Measurements from ENCODE around the gene GREB1L. TPM values are rescaled to one million over a fixed set of nuclear protein-coding genes. Genes with fewer than 3 reads are reported as not detected.
A peak's percentile ranks its signal among the peaks of the same experiment; 100 is the strongest.

Gene GREB1L
- total and polyA plus RNA-seq, 2 donors (not counting 3 experiments of a cell fraction or from before 2014, with no cell fraction given), result 0.22 to 0.41 TPM

- DNase-seq (ENCODE audit: low read depth, low spot score), result no peak
- no peak overlapping the region for H2AFZ ChIP-seq (ENCODE audit: low read depth, low read length)
- TF ChIP-seq, protein P1, sequence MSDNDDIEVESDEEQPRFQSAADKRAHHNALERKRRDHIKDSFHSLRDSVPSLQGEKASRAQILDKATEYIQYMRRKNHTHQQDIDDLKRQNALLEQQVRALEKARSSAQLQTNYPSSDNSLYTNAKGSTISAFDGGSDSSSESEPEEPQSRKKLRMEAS (IDR thresholded peaks at IDR 0.05; ENCODE audit: insufficient read depth, insufficient read length), result no peak
- no peak for TF ChIP-seq JUN (IDR thresholded peaks at IDR 0.05; ENCODE audit: borderline replicate concordance, insufficient read depth, insufficient read length, low read depth)
- TF ChIP-seq POLR2A (IDR thresholded peaks at IDR 0.05; ENCODE audit: low read depth, low read length), result no peak
- TF ChIP-seq MYC (IDR thresholded peaks at IDR 0.05; ENCODE audit: low read depth, low read length), result no peak
- no peaks in the 10 kb centered on the region for H3K79me2 ChIP-seq (ENCODE audit: control insufficient read depth, insufficient read depth, low read length)
- H3K36me3 ChIP-seq (ENCODE audit: control insufficient read depth in 2 of 2, extremely low read depth in 1 of 2, insufficient read depth in 2 of 2, low read length in 2 of 2), result no peaks in the 10 kb centered on the region
- no peak overlapping the region for H3K9ac ChIP-seq (replicated peaks; ENCODE audit: extremely low read depth, insufficient read depth, low read length)
- no peaks in the 10 kb centered on the region for H3K9me1 ChIP-seq (replicated peaks; ENCODE audit: control insufficient read depth, extremely low read depth, insufficient read depth, low read length)
- FAIRE-seq, result peak; percentile 15
- intact Hi-C loops (cut with micrococcal nuclease), result no loop called here
- no peak overlapping the region for H3K4me2 ChIP-seq (ENCODE audit: insufficient read depth, low read length)
- peaks cover 8% of the 10 kb centered on the region for H3K4me1 ChIP-seq (ENCODE audit: control insufficient read depth, extremely low read depth, insufficient read depth, low read length)
- H3K27me3 ChIP-seq (ENCODE audit: control insufficient read depth in 2 of 2, insufficient read depth in 2 of 2, low read length in 2 of 2), result peaks cover 2% of the 10 kb centered on the region in 2 experiments
- H4K20me1 ChIP-seq (replicated peaks; ENCODE audit: control insufficient read depth, extremely low read depth, insufficient read depth, low read length), result no peaks in the 10 kb centered on the region
- CTCF ChIA-PET, result no interaction called here
- POLR2A ChIA-PET, result no interaction called here
- no peak overlapping the region for H3K4me3 ChIP-seq (replicated peaks in 1 of 3; ENCODE audit: insufficient read depth in 1 of 3, low read depth in 1 of 3, low read length in 3 of 3)
- H3K27ac ChIP-seq (ENCODE audit: insufficient read depth, low read depth, low read length), result no peak overlapping the region
- H3K9me3 ChIP-seq (replicated peaks; ENCODE audit: control insufficient read depth, insufficient read depth, low read length), result no peaks in the 10 kb centered on the region
- dilution Hi-C loops (cut with MboI; ENCODE audit: extremely low pct_ligation_motif_present, low sequenced_read_pairs), result no loop called here
- no TSS peak for BruUV-seq (replicated peaks)
Measured at GRCh38 chr18:21345840-21346239, 103.8 kb downstream of the GREB1L start.

- Histone ChIP-seq H3K9me3 (replicated peaks; ENCODE audit: control insufficient read depth, insufficient read depth, low read length) (no peaks in the 10 kb centered on the region), H3K4me3 (replicated peaks in 1 of 3; ENCODE audit: insufficient read depth in 1 of 3, low read depth in 1 of 3, low read length in 3 of 3) (no peak overlapping the region), H3K79me2 (ENCODE audit: control insufficient read depth, insufficient read depth, low read length) (no peaks in the 10 kb centered on the region), H3K4me2 (ENCODE audit: insufficient read depth, low read length) (no peak overlapping the region), H3K4me1 (ENCODE audit: control insufficient read depth, extremely low read depth, insufficient read depth, low read length) (no peaks in the 10 kb centered on the region), H3K9me1 (replicated peaks; ENCODE audit: control insufficient read depth, extremely low read depth, insufficient read depth, low read length) (no peaks in the 10 kb centered on the region), H3K27me3 (ENCODE audit: control insufficient read depth in 2 of 2, insufficient read depth in 2 of 2, low read length in 2 of 2) (peaks cover 3 to 4% of the 10 kb centered on the region in 2 experiments), H3K27ac (ENCODE audit: insufficient read depth, low read depth, low read length) (no peak overlapping the region), H3K9ac (replicated peaks; ENCODE audit: extremely low read depth, insufficient read depth, low read length) (no peak overlapping the region), H3K36me3 (ENCODE audit: control insufficient read depth in 2 of 2, extremely low read depth in 1 of 2, insufficient read depth in 2 of 2, low read length in 2 of 2) (no peaks in the 10 kb centered on the region), H2AFZ (ENCODE audit: low read depth, low read length) (no peak overlapping the region), H4K20me1 (replicated peaks; ENCODE audit: control insufficient read depth, extremely low read depth, insufficient read depth, low read length) (no peaks in the 10 kb centered on the region)
- TF ChIP-seq, protein P2, sequence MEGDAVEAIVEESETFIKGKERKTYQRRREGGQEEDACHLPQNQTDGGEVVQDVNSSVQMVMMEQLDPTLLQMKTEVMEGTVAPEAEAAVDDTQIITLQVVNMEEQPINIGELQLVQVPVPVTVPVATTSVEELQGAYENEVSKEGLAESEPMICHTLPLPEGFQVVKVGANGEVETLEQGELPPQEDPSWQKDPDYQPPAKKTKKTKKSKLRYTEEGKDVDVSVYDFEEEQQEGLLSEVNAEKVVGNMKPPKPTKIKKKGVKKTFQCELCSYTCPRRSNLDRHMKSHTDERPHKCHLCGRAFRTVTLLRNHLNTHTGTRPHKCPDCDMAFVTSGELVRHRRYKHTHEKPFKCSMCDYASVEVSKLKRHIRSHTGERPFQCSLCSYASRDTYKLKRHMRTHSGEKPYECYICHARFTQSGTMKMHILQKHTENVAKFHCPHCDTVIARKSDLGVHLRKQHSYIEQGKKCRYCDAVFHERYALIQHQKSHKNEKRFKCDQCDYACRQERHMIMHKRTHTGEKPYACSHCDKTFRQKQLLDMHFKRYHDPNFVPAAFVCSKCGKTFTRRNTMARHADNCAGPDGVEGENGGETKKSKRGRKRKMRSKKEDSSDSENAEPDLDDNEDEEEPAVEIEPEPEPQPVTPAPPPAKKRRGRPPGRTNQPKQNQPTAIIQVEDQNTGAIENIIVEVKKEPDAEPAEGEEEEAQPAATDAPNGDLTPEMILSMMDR (IDR thresholded peaks at IDR 0.05; ENCODE audit: extremely low read depth in 1 of 2, insufficient read depth in 1 of 2, low read depth in 1 of 2, low read length in 2 of 2), result no peak
- TF ChIP-seq, protein P1 (IDR thresholded peaks at IDR 0.05; ENCODE audit: insufficient read depth, insufficient read length), result no peak
- no peak for TF ChIP-seq JUN (IDR thresholded peaks at IDR 0.05; ENCODE audit: borderline replicate concordance, insufficient read depth, insufficient read length, low read depth)
- TF ChIP-seq MYC (IDR thresholded peaks at IDR 0.05; ENCODE audit: low read depth, low read length), result no peak
- no peak for TF ChIP-seq FOS (IDR thresholded peaks at IDR 0.05; ENCODE audit: borderline replicate concordance, insufficient read depth, low read length)
- no peak for TF ChIP-seq POLR2AphosphoS5 (IDR thresholded peaks at IDR 0.05; ENCODE audit: insufficient read depth, low read depth, low read length)
- TF ChIP-seq POLR2A (IDR thresholded peaks at IDR 0.05; ENCODE audit: low read depth, low read length), result no peak
- ChIA-PET CTCF (no interaction called here), POLR2A (no interaction called here)
- intact Hi-C loops (cut with micrococcal nuclease) (no loop called here), dilution Hi-C loops (cut with MboI; ENCODE audit: extremely low pct_ligation_motif_present, low sequenced_read_pairs) (no loop called here)
- no TSS peak for BruUV-seq (replicated peaks)
- no peak for FAIRE-seq
- no peak for DNase-seq (ENCODE audit: low read depth, low spot score)
Measured at GRCh38 chr18:21359746-21360145, 117.7 kb downstream of the GREB1L start.
